Measurements from ENCODE around the gene COBLL1.

Gene COBLL1

GRCh38 chr2:164826293-164827243, 15.1 kb downstream of the COBLL1 start:
- TF ChIP-seq CEBPB (IDR thresholded peaks at IDR 0.05), result peak; percentile 32; the same call in 1 of the 2 replicates
- TF ChIP-seq TAF1 (IDR thresholded peaks at IDR 0.05; ENCODE audit: low read depth), result no peak
- TF ChIP-seq EGR1 (IDR thresholded peaks at IDR 0.05), result no peak
- 0 out of 2 replicates have a peak, but pooled peaks have one; percentile 18 for TF ChIP-seq NFIC (IDR thresholded peaks at IDR 0.05)
- no peak for TF ChIP-seq ZBTB7A (IDR thresholded peaks at IDR 0.05; ENCODE audit: low read depth)
- no peak for TF ChIP-seq USF1 (IDR thresholded peaks at IDR 0.05)

GRCh38 chr2:164824872-164825271, 16.8 kb downstream of the COBLL1 start:
- TF ChIP-seq ZBTB7A (IDR thresholded peaks at IDR 0.05; ENCODE audit: low read depth), result no peak
- TF ChIP-seq TCF12 (IDR thresholded peaks at IDR 0.05; ENCODE audit: low read depth), result no peak
- no peak for TF ChIP-seq TEAD4 (IDR thresholded peaks at IDR 0.05)
- no peak for TF ChIP-seq CEBPB (IDR thresholded peaks at IDR 0.05)
- no peak for TF ChIP-seq YY1 (IDR thresholded peaks at IDR 0.05; ENCODE audit: low read depth)
- TF ChIP-seq MAX (IDR thresholded peaks at IDR 0.05), result no peak
- TF ChIP-seq EGR1 (IDR thresholded peaks at IDR 0.05), result no peak
- no peak for TF ChIP-seq CREB1 (IDR thresholded peaks at IDR 0.05; ENCODE audit: low read depth)

GRCh38 chr2:164823126-164823525, 18.5 kb downstream of the COBLL1 start:
- TF ChIP-seq TCF12 (IDR thresholded peaks at IDR 0.05; ENCODE audit: low read depth) (no peak), EP300 (IDR thresholded peaks at IDR 0.05; ENCODE audit: borderline replicate concordance) (no peak), RAD21 (IDR thresholded peaks at IDR 0.05; ENCODE audit: low read depth) (no peak), FOXM1 (IDR thresholded peaks at IDR 0.05; ENCODE audit: borderline replicate concordance, low read depth) (no peak), TEAD4 (IDR thresholded peaks at IDR 0.05) (no peak), CEBPB (IDR thresholded peaks at IDR 0.05) (no peak), MAX (IDR thresholded peaks at IDR 0.05) (no peak), TAF1 (IDR thresholded peaks at IDR 0.05; ENCODE audit: low read depth) (no peak), REST (IDR thresholded peaks at IDR 0.05; ENCODE audit: low read depth) (no peak), EGR1 (IDR thresholded peaks at IDR 0.05) (no peak), ZBTB7A (IDR thresholded peaks at IDR 0.05; ENCODE audit: low read depth) (no peak), NFIC (IDR thresholded peaks at IDR 0.05) (no peak), CREB1 (IDR thresholded peaks at IDR 0.05; ENCODE audit: low read depth) (no peak), YY1 (IDR thresholded peaks at IDR 0.05; ENCODE audit: low read depth) (no peak), USF1 (IDR thresholded peaks at IDR 0.05) (no peak)

- TF ChIP-seq MAX (IDR thresholded peaks at IDR 0.05) (no peak), NFIC (IDR thresholded peaks at IDR 0.05) (no peak), EGR1 (IDR thresholded peaks at IDR 0.05) (no peak), EP300 (IDR thresholded peaks at IDR 0.05; ENCODE audit: borderline replicate concordance) (no peak), REST (IDR thresholded peaks at IDR 0.05; ENCODE audit: low read depth) (no peak), RAD21 (IDR thresholded peaks at IDR 0.05; ENCODE audit: low read depth) (no peak), USF1 (IDR thresholded peaks at IDR 0.05) (no peak), TEAD4 (IDR thresholded peaks at IDR 0.05) (no peak), FOXM1 (IDR thresholded peaks at IDR 0.05; ENCODE audit: borderline replicate concordance, low read depth) (no peak), CREB1 (IDR thresholded peaks at IDR 0.05; ENCODE audit: low read depth) (no peak), TAF1 (IDR thresholded peaks at IDR 0.05; ENCODE audit: low read depth) (no peak), YY1 (IDR thresholded peaks at IDR 0.05; ENCODE audit: low read depth) (no peak), ZBTB7A (IDR thresholded peaks at IDR 0.05; ENCODE audit: low read depth) (no peak), CEBPB (IDR thresholded peaks at IDR 0.05) (no peak), TCF12 (IDR thresholded peaks at IDR 0.05; ENCODE audit: low read depth) (no peak)
Observed at GRCh38 chr2:164821338-164821737, 20.3 kb downstream of the COBLL1 start.

Data from Ishikawa (cell line).